ENCODE results near the gene CMTM5. TPM values are rescaled to one million over a fixed set of nuclear protein-coding genes. Genes with fewer than 3 reads are reported as not detected.

The CMTM5 gene
- total RNA-seq, 1 experiment from 2014 or later, result not detected

GRCh38 chr14:23361320-23361719 lies 15.5 kb upstream of the CMTM5 start:
- Histone ChIP-seq H3K4me2 (ENCODE audit: low read length) (no peak overlapping the region), H3K9me2 (ENCODE audit: insufficient read depth) (no peaks in the 10 kb centered on the region), H4K20me1 (ENCODE audit: insufficient read depth) (no peaks in the 10 kb centered on the region), H2AFZ (ENCODE audit: low read depth, low read length, poor library complexity, severe bottlenecking) (no peak overlapping the region), H3K9me3 (ENCODE audit: control insufficient read depth in 1 of 2, insufficient read depth in 1 of 2, low read depth in 1 of 2, low read length in 2 of 2) (no peaks in the 10 kb centered on the region), H3K27ac (ENCODE audit: low read depth, low read length) (no peak overlapping the region), H3K9ac (ENCODE audit: low read length) (no peak overlapping the region), H3K36me3 (ENCODE audit: control insufficient read depth in 1 of 2, insufficient read depth in 2 of 2, low read length in 2 of 2) (no peaks in the 10 kb centered on the region), H3K4me3 (replicated peaks in 1 of 2; ENCODE audit: low read depth in 1 of 2, low read length in 2 of 2) (no peak overlapping the region), H3K4me1 (ENCODE audit: control insufficient read depth in 1 of 2, insufficient read depth in 2 of 2, low read length in 2 of 2) (no peaks in the 10 kb centered on the region), H3K79me2 (ENCODE audit: insufficient read depth, low read length) (no peaks in the 10 kb centered on the region), H3K27me3 (ENCODE audit: insufficient read depth, low read length) (0 out of 2 replicates have a peak, but pooled peaks cover 3% of the 10 kb centered on the region)
- ATAC-seq (no peak), DNase-seq (ENCODE audit: low read depth, low spot score) (no peak)
- ChIA-PET RAD21 (ENCODE audit: low non-redundant PET in 1 of 2, low total read pairs in 2 of 2, uncharacterized antibody in 2 of 2, unreplicated experiment in 2 of 2) (no interaction called here), CTCF (interaction anchor here (1.1 to 2.8 kb wide), 5 partner anchors 16 to 293 kb away, joined by 4 to 14 read pairs (median 5); no protein-coding TSS in a partner anchor), POLR2A (no interaction called here)
- intact Hi-C loops (cut with micrococcal nuclease), result no loop called here
- TF ChIP-seq ZFX (IDR thresholded peaks at IDR 0.05) (no peak), SRF (IDR thresholded peaks at IDR 0.05; ENCODE audit: low read depth) (no peak), JUND (IDR thresholded peaks at IDR 0.05) (no peak), ZBTB33 (IDR thresholded peaks at IDR 0.05; ENCODE audit: extremely low read depth, insufficient replicate concordance, low read length) (no peak), EZH2 (IDR thresholded peaks at IDR 0.05) (no peak), ZNF274 (IDR thresholded peaks at IDR 0.05; ENCODE audit: low read depth, low read length) (no peak)
- TF ChIP-seq, protein P1, sequence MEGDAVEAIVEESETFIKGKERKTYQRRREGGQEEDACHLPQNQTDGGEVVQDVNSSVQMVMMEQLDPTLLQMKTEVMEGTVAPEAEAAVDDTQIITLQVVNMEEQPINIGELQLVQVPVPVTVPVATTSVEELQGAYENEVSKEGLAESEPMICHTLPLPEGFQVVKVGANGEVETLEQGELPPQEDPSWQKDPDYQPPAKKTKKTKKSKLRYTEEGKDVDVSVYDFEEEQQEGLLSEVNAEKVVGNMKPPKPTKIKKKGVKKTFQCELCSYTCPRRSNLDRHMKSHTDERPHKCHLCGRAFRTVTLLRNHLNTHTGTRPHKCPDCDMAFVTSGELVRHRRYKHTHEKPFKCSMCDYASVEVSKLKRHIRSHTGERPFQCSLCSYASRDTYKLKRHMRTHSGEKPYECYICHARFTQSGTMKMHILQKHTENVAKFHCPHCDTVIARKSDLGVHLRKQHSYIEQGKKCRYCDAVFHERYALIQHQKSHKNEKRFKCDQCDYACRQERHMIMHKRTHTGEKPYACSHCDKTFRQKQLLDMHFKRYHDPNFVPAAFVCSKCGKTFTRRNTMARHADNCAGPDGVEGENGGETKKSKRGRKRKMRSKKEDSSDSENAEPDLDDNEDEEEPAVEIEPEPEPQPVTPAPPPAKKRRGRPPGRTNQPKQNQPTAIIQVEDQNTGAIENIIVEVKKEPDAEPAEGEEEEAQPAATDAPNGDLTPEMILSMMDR (IDR thresholded peaks at IDR 0.05 in 2 of 3, conservative IDR thresholded peaks at IDR 0.05 in 1 of 3; ENCODE audit: borderline replicate concordance in 1 of 3, insufficient read depth in 1 of 3, low read depth in 2 of 3, low read length in 2 of 3), result no peak
- TF ChIP-seq, protein P2, sequence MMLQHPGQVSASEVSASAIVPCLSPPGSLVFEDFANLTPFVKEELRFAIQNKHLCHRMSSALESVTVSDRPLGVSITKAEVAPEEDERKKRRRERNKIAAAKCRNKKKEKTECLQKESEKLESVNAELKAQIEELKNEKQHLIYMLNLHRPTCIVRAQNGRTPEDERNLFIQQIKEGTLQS (IDR thresholded peaks at IDR 0.05), result no peak
- no TSS peak for BruUV-seq (replicated peaks)

Measured in HCT116 (cell line).